ENCODE data around the gene CAPZA1.
"Not testable (repeated sequence)": the region's sequence is repeated elsewhere in the genome, so short reads cannot be mapped to it uniquely, and the experiment has no call there.

CAPZA1 gene

GRCh38 chr1:112619518-112620376 is at the start of gene CAPZA1:
TSS of gene CAPZA1 (plus strand) at chr1:112619832. CDS start at chr1:112619845, 13 bp downstream.
- DNase-seq (ENCODE audit: low spot score): peak; percentile 95

- no peak for DNase-seq (ENCODE audit: low spot score)
Observed at GRCh38 chr1:112575154-112575804, 44.4 kb upstream of the CAPZA1 start.

GRCh38 chr1:112576240-112576639 is 43.4 kb upstream of the CAPZA1 start:
- no peak for DNase-seq (ENCODE audit: low spot score)

GRCh38 chr1:112579801-112580510 is 39.7 kb upstream of the CAPZA1 start:
- no peak for DNase-seq (ENCODE audit: low spot score)

GRCh38 chr1:112581586-112582192 is 37.9 kb upstream of the CAPZA1 start:
- no peak for DNase-seq (ENCODE audit: low spot score)

GRCh38 chr1:112583366-112583765 is 36.3 kb upstream of the CAPZA1 start:
- DNase-seq (ENCODE audit: low spot score): no peak

- DNase-seq (ENCODE audit: low spot score): no peak
Observed at GRCh38 chr1:112589766-112590165, 29.9 kb upstream of the CAPZA1 start.

GRCh38 chr1:112594208-112594876 is 25.3 kb upstream of the CAPZA1 start:
- no peak for DNase-seq (ENCODE audit: low spot score)

- DNase-seq (ENCODE audit: low spot score): no peak
Observed at GRCh38 chr1:112599477-112599876, 20.2 kb upstream of the CAPZA1 start.

- DNase-seq (ENCODE audit: low spot score): no peak
Observed at GRCh38 chr1:112603012-112603411, 16.6 kb upstream of the CAPZA1 start.

GRCh38 chr1:112603541-112603940 is 16.1 kb upstream of the CAPZA1 start:
- DNase-seq (ENCODE audit: low spot score): no peak

- DNase-seq (ENCODE audit: low spot score): peak; percentile 52
Observed at GRCh38 chr1:112605633-112606327, 13.9 kb upstream of the CAPZA1 start.

- DNase-seq (ENCODE audit: low spot score): no peak
Observed at GRCh38 chr1:112614460-112615065, 5.1 kb upstream of the CAPZA1 start.

- peak; percentile 58 for DNase-seq (ENCODE audit: low spot score)
Observed at GRCh38 chr1:112618114-112618720, 1.4 kb upstream of the CAPZA1 start.

GRCh38 chr1:112618721-112619517 is 713 bp upstream of the CAPZA1 start, which contains the start of gene ST7L:
TSS of gene ST7L (minus strand) at chr1:112619141. CDS start at chr1:112619113, 28 bp downstream.
- DNase-seq (ENCODE audit: low spot score): peak; percentile 67

GRCh38 chr1:112620377-112620695 is 704 bp downstream of the CAPZA1 start:
- no peak for DNase-seq (ENCODE audit: low spot score)

GRCh38 chr1:112624493-112624892 is 4.9 kb downstream of the CAPZA1 start:
- not testable (repeated sequence) for DNase-seq (ENCODE audit: low spot score)

GRCh38 chr1:112625696-112626095 is 6.1 kb downstream of the CAPZA1 start:
- DNase-seq (ENCODE audit: low spot score): no peak

- no peak for DNase-seq (ENCODE audit: low spot score)
Observed at GRCh38 chr1:112626193-112626592, 6.6 kb downstream of the CAPZA1 start.
